ENCODE results near the gene ST8SIA5.

The ST8SIA5 gene

DNA sequence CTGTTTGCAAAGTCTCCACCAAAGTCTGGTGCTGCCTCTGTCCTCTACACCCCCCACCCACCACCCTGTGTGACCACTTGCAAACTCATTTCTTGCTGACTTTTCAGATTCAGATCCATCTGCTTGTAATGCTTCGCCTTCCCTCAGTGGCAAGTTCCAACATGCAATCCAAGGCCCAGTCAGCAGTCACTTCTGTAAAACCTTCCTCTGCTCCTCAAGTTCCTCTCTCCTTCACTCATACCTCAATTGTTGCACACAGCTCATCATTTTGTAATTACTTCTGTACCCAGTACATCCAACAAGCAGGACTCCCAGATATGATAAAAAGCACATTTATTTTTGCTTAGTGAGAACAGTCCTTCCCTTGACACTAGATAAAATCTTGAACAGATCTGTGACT is 93.3 kb downstream of the ST8SIA5 start:
- DNase-seq = no peak

GRCh38 chr18:46660957-46661749 is 95.7 kb downstream of the ST8SIA5 start:
- no peak for DNase-seq

DNA sequence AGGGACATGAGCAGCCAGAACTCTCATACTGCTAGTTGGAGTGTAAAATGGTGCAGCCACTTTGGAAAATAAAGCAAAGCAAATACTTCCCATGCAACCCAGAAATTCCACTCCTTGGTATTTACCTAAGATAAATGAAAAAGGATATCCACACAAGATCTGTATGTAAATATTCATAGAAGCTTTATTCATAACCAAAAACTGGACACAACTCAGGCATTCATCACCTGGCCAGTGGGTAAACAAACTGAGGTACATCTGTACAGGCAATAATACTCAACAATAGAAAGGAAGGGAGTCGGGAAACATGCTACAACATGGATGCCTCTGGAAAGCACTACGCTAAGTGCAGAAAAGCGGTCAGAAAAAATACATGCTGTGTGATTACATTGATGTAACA is 97.4 kb downstream of the ST8SIA5 start:
- no peak for DNase-seq

DNA sequence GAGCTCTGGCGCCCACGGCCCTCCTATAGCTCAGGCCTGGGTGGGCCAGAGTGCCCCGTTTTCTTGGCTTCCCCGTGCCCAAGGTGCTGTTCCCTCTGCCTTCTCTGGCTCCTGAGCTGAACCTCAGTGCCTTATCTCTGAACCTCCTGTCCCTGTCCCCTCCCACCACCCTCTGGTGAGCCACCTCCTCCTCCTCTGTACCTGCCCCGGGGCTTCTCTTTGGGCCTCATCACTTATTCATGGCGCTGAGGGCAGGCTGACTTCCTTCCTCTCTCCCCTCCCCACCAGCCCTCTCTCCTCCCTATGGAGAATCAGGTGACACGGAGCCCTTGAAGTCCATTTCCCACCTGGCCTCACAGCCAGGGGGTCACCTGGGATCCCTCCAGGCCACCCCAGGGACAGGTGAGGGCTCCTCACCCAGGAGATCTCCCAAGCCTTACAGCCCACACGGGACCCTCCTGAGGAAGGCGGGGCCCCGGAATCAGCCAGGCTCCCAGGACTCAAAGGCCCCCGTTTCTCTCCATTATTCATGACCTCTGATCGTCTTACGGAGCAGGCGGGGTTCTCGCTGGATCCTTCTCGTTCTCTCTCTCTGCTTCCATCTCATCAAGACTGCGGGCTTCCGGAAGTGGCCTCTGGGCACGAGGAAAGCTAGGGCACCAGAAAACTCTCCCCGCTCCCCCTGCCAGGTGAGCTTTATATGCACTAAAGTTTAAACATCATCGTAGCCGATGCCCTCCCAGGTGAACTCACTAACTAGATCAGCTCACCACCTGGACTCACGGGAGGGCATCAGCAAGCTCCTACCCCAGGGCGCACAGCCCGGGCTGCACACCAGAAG is 99.5 kb downstream of the ST8SIA5 start, which contains the start of gene LOXHD1:
TSS of gene LOXHD1 (minus strand) at position 106 of the 841 bp plus-strand sequence. CDS start 187 bp downstream, outside the sequence.
- DNase-seq = no peak

GRCh38 chr18:46656326-46657114 is 100.3 kb downstream of the ST8SIA5 start:
- DNase-seq = no peak

DNA sequence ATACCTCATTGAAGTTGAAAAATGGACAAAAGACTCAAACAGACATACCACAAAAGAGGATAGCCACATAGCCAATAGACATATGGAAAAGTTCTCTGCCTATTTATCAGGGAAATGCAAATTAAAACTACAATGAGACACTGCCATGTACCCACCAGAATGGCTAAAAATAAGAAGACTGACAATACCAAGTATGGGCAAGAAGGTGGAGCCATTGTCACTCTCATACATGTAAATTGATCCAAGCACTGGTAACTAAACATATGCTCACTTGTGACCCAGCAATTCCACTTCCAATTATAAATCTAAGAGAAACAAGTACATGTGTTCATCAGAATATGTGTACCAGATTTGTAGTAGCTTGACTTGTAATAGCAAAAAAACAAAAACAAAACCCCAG is 104.5 kb downstream of the ST8SIA5 start:
- DNase-seq = no peak

DNA sequence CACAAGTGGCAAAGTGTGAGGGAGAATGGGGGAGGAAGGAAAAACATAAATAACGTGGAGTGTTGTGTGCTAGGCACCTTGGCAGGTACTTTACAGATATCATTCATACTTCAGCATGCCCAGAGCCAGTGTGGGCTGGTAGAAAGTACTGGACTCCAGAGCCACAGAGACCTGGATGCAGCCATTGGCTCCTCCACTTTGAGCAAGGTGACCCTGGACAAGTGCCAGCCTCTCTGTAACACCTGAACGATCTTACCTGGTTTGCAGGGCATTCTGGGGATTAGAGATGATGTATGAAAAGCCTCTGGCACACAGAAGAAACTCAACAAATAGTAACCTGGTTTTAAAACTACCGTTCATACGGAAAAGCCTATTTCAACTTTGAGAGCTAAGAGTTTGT is 106.2 kb downstream of the ST8SIA5 start:
- DNase-seq = no peak

GRCh38 chr18:46649071-46649862 is 107.6 kb downstream of the ST8SIA5 start:
- no peak for DNase-seq

- DNase-seq = no peak
Observed at GRCh38 chr18:46646468-46646867, 110.4 kb downstream of the ST8SIA5 start.

- DNase-seq = no peak
Observed at GRCh38 chr18:46642561-46642960, 114.3 kb downstream of the ST8SIA5 start.

DNA sequence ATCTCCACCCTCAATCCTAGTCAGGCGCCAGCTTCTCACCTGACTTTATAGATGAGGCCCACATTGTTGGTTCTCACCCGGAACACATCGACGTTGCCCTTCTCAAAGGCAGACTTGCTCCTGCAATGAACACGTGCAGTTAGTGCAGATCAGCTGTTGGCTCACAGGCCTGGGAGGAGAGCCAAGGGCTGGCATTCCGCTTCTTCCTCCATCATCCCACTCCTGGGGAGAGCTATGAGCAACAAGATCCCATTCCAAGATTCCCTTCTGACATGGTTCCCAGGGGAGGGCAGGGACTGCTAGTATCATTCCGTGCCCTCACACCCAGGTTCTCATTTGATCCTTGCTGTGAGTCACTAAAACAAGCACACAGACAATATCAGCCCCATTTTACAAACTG is 114.9 kb downstream of the ST8SIA5 start:
- DNase-seq = no peak

DNA sequence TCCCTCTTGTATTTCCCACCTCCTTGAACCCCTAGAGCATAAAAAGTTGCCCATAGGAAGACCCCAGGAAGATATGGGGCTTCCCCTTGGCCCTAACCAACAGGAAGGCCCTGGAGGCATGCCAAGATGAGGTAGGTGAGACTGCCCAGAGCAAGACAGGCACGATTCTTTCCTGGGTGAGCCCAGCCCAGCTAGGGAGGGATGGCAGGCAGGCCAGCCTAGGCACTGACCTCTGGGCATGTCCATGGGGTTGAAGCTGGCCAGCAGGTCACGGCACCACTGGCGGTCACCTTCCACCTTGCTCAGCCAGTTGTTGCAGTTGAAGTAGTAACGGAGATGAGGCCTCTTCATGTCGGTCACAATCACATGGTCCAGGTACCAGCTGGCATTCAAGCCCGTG is 117.5 kb downstream of the ST8SIA5 start:
- no peak for DNase-seq

DNA sequence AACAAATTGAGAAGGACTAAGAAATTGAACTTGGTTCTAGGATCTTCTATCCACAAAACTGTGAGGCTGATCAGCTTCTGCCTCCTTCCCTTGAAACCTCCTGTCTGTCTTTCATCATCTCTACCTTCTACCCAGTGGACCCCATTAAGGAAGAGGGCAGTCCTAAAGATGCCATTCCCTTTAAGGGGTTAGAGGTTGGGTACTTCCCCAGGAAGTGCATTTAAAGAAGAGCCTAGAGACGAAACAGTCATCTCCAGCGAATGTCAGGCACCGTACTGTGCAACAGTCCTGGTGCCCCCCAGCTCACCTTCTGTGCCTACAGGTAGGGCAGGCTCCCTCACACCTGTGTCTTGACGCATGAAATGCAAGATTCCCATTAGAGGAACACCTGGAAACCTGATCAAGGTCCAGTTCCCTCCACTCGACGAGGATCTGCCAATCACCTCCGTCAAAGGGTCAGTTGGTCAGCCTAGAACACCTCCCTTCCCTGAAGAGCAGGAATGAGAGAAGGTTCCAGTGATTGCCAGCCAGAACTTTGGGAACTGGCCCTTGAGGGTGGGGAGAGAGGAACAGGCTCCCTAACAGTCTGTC is 120.7 kb downstream of the ST8SIA5 start:
- DNase-seq = no peak

GRCh38 chr18:46632401-46633071 is 124.3 kb downstream of the ST8SIA5 start:
- DNase-seq = peak; percentile 53

- DNase-seq = no peak
Observed at GRCh38 chr18:46630991-46631390, 125.9 kb downstream of the ST8SIA5 start.

DNA sequence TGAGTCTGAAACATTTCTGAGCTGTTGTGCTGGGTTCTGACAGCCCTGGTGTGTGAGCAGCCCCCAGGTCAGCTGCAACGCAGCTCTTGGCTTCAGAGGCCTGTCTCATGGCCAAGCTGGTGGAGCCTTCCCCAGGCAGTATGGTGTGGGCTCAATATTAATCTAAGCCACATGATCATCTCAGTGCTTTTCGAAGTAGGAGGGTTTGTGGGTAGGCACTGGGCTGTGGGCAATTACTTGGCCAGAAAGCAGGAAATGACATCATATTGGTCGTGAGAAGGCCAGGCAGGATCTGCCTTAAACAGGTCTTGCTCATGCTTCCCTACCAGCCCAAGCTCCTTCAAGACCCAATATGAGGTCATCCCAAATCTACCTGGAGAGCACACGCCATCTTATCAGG is 126.7 kb downstream of the ST8SIA5 start:
- DNase-seq = no peak

- no peak for DNase-seq
Observed at GRCh38 chr18:46629361-46629760, 127.5 kb downstream of the ST8SIA5 start.

GRCh38 chr18:46628206-46628605 is 128.6 kb downstream of the ST8SIA5 start:
- peak; percentile 47 for DNase-seq

- no peak for DNase-seq
Observed at GRCh38 chr18:46627136-46627535, 129.7 kb downstream of the ST8SIA5 start.

DNA sequence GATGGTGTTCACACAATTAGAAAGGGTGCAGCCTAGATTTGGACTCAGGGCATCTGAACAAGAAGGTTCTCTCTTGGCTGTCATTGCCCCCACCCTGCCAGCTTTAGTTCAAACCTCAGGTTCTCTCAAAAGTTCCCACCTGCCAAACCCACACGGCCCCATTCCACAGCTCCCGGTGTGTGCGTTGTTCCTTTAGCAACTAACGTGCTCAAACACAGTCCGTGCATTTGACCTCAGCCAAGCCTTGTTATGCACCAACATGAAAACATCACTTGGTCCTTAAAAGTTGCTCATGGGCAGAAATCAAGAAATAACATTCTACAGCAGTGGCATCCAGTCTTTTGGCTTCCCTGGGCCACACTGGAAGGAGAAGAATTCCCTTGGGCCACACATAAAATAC is 131.8 kb downstream of the ST8SIA5 start:
- DNase-seq = no peak

GRCh38 chr18:46624127-46624526 is 132.7 kb downstream of the ST8SIA5 start:
- no peak for DNase-seq
